Measurements from ENCODE around the gene IL17D.

The IL17D gene

GRCh38 chr13:20696073-20696472 lies 7.4 kb upstream of the IL17D start:
- no peak for DNase-seq

GRCh38 chr13:20699715-20700114 lies 3.8 kb upstream of the IL17D start:
- no peak for DNase-seq

GRCh38 chr13:20700288-20700687 lies 3.2 kb upstream of the IL17D start:
- DNase-seq: no peak

- DNase-seq: no peak
These were observed 2.0 kb upstream of the IL17D start for GRCh38 chr13:20701461-20701860.

GRCh38 chr13:20702530-20702914 lies 977 bp upstream of the IL17D start:
- DNase-seq: no peak

GRCh38 chr13:20703780-20704458 lies 420 bp downstream of the IL17D start:
- DNase-seq: peak; percentile 74

- DNase-seq: no peak
These were observed 1.1 kb downstream of the IL17D start for GRCh38 chr13:20704459-20705069.

- DNase-seq: no peak
These were observed 3.2 kb downstream of the IL17D start for GRCh38 chr13:20706661-20707060.

- DNase-seq: no peak
These were observed 4.7 kb downstream of the IL17D start for GRCh38 chr13:20708216-20708615.

- no peak for DNase-seq
These were observed 5.9 kb downstream of the IL17D start for GRCh38 chr13:20709369-20709768.

GRCh38 chr13:20709782-20710181 lies 6.3 kb downstream of the IL17D start:
- DNase-seq: no peak

GRCh38 chr13:20711301-20712044 lies 8.0 kb downstream of the IL17D start:
- DNase-seq: peak; percentile 14

- DNase-seq: no peak
These were observed 9.5 kb downstream of the IL17D start for GRCh38 chr13:20713014-20713376.

- peak; percentile 59 for DNase-seq
These were observed 10.3 kb downstream of the IL17D start for GRCh38 chr13:20713751-20714150.

GRCh38 chr13:20714161-20714560 lies 10.7 kb downstream of the IL17D start:
- DNase-seq: peak; percentile 52

GRCh38 chr13:20714563-20715329 lies 11.2 kb downstream of the IL17D start:
- peak; percentile 94 for DNase-seq

GRCh38 chr13:20715330-20715712 lies 11.8 kb downstream of the IL17D start:
- DNase-seq: peak; percentile 16

- DNase-seq: no peak
These were observed 13.5 kb downstream of the IL17D start for GRCh38 chr13:20716951-20717350.

- no peak for DNase-seq
These were observed 14.4 kb downstream of the IL17D start for GRCh38 chr13:20717581-20718542.

- no peak for DNase-seq
These were observed 15.6 kb downstream of the IL17D start for GRCh38 chr13:20718958-20719566.

GRCh38 chr13:20719783-20720182 lies 16.3 kb downstream of the IL17D start:
- DNase-seq: no peak

- no peak for DNase-seq
These were observed 17.0 kb downstream of the IL17D start for GRCh38 chr13:20720499-20720898.
